Stimulated activated CD4-positive, alpha-beta T cell treated with anti-CD3 and anti-CD28 coated beads, Interleukin-2, amount 100 ng/mL, for 48 hours (primary cell): Measurements from ENCODE around the gene ERFL.
"Not testable (repeated sequence)": the region's sequence is repeated elsewhere in the genome, so short reads cannot be mapped to it uniquely, and the experiment has no call there.

Experiments
- DNase-seq, 2 donors: peaks; one replicate each; pipeline ENCODE4 v3.0.0-alpha.2; 2020

ERFL gene

DNA sequence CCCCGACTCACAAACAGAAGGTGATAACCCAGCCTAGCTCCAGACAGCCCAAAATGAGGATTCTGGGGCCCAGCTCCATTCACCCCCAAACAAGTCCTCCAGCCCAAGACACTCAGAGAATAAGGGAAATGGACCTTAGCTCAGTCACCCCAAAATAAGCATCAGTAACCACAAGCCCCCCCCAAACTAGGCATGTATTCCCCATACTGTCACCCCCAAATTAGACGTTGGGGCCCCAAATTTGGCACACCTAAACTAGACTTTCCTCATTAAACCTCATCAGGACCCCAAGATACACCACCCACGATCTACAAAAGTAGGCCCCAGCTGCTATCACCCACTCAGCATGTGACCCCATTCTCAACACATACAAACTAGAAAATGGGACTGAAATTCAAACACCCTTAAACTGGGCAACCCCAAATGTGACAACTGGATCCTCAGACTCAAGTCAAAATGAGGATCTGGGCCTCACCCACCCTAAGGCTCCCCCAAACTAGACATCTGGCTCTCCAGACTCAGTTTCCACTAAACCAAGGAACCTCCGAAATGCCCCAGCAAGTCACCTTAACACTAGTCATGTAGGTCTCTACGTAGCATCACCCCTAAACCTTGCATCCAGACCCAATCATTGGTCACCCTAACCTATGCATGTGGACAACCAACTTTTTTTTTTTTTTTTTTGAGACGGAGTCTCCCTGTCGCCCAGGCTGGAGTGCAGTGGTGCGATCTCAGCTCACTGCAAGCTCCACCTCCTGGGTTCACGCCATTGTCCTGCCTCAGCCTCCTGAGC lies 13.4 kb upstream of the ERFL start:
- DNase-seq, result no peak

DNA sequence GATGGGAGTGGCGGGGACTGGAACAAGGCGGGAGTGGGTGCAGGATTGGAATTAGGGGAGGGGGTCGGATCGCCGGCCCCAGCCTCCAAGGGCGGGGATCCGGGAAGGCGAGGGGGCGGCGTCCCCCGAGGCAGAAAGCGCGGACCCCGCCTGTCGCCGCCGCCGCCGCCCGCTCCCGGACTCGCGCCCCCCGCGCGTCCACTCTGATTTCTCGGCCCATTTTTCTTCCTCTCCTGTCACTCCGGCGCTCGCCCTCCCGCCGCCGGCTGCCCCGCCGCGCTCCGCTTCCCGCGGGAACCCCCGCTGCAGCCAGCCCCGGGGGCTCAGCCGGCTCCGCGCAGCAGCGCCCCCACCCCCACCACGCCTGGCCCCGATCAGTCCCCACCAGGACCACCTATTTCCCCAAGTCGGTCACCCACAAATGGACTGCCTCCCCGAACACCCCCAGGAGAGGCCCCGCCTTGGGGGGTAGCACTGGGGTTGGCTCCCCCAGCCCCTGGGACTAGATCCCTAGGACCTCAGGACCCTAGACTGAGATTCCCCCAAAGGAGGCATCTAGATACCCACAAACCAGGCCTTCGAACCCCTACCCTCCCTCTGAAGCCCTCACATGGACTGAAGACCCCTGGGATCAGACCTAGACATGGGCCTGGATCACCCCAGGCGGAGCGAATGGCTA lies 12.6 kb upstream of the ERFL start:
- DNase-seq, result no peak

GRCh38 chr19:41939861-41940730 lies 11.8 kb upstream of the ERFL start:
- DNase-seq, result no peak

GRCh38 chr19:41939209-41939608 lies 11.0 kb upstream of the ERFL start:
- DNase-seq, result not testable (repeated sequence)

- no peak for DNase-seq
Observed at GRCh38 chr19:41937525-41938468, 9.5 kb upstream of the ERFL start.

DNA sequence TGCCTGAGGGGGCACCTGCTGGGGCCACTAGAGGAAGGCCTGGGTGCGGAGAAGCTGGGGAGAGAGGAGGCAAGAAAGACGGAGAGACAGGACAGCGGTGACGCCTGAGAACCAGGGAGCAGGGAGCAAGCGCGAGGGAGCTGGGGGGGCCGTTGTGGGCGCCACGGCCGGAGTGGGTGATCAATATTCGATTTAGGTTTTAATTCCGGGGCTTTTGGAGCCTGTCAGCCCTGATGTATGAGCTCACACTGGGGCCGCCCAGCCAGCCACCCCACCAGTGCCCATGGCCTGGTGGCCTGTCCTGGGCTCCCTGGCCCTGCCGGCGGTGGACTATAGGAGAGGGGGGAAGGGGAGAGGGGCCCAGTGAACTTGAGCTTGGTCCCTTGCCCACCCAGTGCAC lies 8.7 kb upstream of the ERFL start:
- DNase-seq, result no peak

DNA sequence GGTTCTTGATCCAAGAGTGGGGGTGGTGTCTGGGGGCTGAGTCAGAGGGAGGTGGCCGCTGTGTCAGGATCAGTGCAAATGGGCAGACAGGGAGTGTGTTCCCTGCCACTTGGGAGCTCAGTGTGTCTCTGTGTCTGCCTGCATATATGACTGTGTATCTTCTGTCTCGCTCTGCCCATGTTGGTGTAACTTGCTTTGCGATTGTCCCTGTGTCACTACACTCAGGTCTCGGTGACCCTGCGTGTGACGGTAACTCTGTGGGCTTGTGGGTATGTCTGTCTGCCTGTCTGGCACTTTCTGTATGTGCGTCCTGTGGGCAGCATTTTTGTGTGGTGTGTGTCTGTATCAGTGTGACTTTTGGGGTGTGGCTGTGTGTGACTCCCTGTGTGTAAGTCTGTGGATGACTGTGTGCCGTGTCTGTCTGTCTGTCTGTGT lies 8.2 kb upstream of the ERFL start:
- DNase-seq, result no peak

GRCh38 chr19:41935760-41936415 lies 7.6 kb upstream of the ERFL start:
- no peak for DNase-seq

- peak; percentile 77 to 80 for DNase-seq
Observed at GRCh38 chr19:41934849-41935374, 6.7 kb upstream of the ERFL start.

DNA sequence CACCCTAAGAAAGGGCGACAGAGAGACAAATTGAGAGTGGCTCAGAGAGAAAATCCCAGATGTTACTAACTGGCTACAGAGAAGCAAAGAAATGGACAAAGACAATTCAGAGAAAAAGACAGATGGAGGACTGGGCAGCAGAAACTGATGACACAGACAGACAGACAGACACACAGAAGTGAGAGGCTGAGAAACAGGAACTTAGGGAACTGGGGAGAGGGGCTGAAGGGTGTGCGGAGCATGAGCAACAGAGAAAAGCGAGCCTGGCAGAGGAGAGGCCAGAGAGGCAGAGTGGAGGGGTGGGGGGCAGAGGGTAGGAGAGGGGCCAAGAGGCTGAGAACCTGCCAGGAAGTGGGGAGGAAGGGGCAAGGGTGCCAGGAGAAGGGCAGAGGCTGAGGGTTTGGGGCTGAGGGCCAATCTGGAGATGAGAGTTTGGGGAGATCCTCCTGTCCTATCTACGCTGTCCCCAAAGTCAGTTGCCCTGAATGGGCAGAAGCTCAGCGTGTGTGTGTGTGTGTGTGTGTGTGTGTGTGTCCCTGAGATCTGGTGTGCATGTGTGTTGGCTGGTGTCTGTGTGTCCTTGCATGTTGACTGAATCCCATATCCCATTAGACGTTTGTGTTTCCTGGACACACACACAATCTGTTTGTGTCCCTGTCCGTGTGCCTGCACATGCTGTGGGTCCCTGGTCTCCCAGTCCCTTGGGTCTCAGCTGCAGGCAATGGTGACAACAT lies 5.6 kb upstream of the ERFL start:
- DNase-seq, result no peak

DNA sequence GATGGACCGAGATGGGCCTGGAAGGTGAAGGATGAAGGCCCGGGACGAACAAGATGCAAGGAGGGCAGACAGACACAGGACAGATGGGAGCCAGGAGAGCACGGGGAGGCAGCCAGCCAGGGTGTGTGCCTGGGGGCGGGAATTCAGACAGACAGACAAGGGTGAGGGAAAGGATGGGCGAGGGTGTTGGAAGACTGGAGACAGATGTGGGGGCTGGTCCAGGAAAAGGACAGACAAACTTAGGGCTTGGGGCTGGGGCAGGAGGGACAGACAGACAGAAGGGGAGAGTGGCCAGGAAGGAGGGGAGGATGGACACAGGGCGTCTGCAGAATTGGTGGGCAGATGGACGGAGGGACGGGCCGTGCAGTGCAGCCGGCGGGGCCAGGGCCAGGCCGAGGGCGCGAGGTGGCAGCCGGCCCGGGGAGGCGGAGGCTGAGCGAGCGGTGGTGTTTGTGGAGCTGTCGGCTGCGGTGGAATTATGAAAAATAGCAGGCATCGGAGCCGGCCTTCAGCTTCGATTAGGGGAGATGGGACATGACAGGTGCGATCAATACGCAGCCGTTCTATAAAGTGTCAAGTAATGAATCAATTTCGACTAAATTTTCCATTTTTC lies 4.6 kb upstream of the ERFL start:
- DNase-seq, result no peak

- no peak for DNase-seq
Observed at GRCh38 chr19:41932259-41932719, 4.0 kb upstream of the ERFL start.

DNA sequence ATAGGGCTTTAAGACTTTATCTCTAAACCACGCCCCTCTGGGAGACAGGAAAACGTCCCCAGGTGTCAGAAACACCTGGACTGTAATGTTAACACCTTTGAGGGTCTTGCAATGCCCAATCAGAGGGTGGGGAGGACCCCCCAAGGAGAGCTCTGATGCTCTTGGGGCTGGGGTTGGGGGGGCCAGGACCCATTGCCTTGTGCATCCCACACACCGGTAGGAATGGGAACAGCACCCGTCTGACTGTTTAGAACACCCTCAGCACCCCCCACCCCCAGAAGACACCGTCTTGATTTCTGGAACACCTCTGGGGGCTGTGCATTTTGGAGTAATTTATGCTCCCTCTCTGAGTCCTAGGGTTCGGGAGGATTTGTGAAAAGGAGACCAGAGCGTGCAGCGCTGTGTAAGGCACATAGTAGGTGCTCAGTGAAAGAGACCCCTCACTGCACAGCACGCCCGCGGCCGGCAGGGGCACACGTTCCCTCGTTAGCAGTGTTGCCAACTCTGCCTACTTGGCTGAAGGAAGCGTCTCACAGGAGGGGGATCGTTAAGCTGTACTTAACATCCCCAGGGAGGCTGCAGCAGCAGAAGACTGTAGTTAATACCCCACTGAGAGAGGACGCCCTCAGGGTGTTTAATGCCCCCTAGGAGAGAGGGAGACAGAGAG lies 2.8 kb upstream of the ERFL start:
- DNase-seq, result no peak

DNA sequence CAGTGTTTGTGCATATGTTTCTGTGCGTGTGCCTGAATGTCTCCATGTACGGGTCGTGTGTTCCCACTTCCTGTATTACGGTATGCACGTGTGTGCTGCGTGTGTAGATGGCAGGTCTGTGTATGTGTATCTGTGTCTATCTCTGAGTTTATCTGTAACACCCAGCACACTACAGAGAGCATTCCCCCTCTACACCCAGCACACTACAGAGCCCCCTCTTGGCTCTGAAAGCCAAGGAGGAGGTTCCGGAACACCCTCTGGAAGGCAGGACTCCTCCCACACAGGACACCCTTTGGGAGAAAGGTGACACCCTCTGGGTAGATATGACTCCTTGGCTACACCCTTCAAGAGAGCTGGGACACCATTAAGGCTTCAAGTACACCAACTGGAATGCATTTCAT lies 2.1 kb upstream of the ERFL start:
- no peak for DNase-seq

- DNase-seq, result no peak
Observed at GRCh38 chr19:41929536-41930071, 1.4 kb upstream of the ERFL start.

- no peak for DNase-seq
Observed at GRCh38 chr19:41928754-41929535, 696 bp upstream of the ERFL start.

DNA sequence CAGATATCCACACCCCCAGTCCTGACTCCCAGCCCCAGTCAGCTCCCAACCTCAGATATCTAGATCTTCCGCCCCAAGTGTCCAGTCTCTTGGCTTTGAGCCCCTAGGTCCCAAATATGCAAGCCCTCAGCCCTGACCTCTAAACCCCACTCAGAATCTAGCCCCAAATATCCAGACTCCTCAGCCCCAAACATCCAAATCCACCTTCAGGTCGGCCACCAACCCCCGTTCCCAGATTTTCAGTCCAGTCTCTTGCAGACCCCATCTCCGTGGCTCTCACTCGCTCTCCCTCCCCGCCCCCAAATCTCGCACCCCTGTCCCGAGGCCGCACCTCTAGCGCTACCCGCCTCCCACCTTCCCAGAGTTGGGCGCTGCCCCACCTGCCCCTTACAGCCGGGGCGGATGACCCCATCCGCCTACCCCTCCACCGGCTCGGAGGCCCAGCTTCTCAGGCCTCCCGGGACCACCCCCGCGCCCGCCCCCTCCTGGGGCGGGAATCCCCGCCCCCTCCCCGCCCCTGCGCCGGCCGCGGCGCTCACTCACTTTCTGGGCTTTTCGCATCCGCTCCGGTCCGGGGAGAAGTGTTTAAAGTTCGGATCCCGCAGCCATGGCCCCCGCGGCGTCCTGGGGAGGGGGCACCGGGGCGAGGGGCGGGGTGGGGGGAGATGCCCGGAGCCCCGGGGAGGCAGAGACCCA lies 604 bp downstream of the ERFL start:
- DNase-seq, result no peak
